ENCODE data around the gene GALNT10.

The GALNT10 gene

DNA sequence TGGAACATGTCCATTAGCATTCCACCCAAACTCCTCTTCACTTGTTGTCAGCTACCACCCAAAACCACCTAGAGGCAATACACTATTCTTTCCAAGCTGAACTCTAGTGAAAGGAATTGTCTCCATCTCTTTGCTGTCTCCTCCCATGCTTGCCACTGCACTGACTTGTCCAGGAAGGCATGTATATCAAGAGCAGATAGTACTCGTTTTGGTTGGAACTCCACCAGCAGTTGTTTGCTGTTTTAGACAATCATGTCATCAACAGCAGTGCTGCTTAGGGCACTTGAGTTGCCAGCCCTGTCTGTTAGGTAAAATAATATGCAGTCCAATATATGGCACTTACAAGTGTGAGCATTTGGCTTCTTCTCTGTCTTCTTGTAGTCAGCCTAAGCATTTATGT is 175.3 kb downstream of the GALNT10 start:
- Histone ChIP-seq H3K4me3 (replicated peaks; ENCODE audit: insufficient read depth, low read length) (no peak overlapping the region), H3K27ac (replicated peaks) (no peak overlapping the region), H3K27me3 (ENCODE audit: insufficient read depth, poor library complexity, severe bottlenecking) (no peaks in the 10 kb centered on the region)
- TF ChIP-seq, protein P1, sequence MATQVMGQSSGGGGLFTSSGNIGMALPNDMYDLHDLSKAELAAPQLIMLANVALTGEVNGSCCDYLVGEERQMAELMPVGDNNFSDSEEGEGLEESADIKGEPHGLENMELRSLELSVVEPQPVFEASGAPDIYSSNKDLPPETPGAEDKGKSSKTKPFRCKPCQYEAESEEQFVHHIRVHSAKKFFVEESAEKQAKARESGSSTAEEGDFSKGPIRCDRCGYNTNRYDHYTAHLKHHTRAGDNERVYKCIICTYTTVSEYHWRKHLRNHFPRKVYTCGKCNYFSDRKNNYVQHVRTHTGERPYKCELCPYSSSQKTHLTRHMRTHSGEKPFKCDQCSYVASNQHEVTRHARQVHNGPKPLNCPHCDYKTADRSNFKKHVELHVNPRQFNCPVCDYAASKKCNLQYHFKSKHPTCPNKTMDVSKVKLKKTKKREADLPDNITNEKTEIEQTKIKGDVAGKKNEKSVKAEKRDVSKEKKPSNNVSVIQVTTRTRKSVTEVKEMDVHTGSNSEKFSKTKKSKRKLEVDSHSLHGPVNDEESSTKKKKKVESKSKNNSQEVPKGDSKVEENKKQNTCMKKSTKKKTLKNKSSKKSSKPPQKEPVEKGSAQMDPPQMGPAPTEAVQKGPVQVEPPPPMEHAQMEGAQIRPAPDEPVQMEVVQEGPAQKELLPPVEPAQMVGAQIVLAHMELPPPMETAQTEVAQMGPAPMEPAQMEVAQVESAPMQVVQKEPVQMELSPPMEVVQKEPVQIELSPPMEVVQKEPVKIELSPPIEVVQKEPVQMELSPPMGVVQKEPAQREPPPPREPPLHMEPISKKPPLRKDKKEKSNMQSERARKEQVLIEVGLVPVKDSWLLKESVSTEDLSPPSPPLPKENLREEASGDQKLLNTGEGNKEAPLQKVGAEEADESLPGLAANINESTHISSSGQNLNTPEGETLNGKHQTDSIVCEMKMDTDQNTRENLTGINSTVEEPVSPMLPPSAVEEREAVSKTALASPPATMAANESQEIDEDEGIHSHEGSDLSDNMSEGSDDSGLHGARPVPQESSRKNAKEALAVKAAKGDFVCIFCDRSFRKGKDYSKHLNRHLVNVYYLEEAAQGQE (IDR thresholded peaks at IDR 0.05; ENCODE audit: insufficient replicate concordance, low read depth) = no peak
- TF ChIP-seq, protein P2, sequence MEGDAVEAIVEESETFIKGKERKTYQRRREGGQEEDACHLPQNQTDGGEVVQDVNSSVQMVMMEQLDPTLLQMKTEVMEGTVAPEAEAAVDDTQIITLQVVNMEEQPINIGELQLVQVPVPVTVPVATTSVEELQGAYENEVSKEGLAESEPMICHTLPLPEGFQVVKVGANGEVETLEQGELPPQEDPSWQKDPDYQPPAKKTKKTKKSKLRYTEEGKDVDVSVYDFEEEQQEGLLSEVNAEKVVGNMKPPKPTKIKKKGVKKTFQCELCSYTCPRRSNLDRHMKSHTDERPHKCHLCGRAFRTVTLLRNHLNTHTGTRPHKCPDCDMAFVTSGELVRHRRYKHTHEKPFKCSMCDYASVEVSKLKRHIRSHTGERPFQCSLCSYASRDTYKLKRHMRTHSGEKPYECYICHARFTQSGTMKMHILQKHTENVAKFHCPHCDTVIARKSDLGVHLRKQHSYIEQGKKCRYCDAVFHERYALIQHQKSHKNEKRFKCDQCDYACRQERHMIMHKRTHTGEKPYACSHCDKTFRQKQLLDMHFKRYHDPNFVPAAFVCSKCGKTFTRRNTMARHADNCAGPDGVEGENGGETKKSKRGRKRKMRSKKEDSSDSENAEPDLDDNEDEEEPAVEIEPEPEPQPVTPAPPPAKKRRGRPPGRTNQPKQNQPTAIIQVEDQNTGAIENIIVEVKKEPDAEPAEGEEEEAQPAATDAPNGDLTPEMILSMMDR (IDR thresholded peaks at IDR 0.05; ENCODE audit: insufficient read depth, low read length) = no peak
- TF ChIP-seq GABPA (IDR thresholded peaks at IDR 0.05; ENCODE audit: low read depth) (no peak), POLR2AphosphoS5 (IDR thresholded peaks at IDR 0.05; ENCODE audit: low read depth) (no peak), SPI1 (IDR thresholded peaks at IDR 0.05; ENCODE audit: borderline replicate concordance, low read depth) (no peak)
- no peak for DNase-seq (ENCODE audit: low read depth in 1 of 2, low spot score in 1 of 2)

DNA sequence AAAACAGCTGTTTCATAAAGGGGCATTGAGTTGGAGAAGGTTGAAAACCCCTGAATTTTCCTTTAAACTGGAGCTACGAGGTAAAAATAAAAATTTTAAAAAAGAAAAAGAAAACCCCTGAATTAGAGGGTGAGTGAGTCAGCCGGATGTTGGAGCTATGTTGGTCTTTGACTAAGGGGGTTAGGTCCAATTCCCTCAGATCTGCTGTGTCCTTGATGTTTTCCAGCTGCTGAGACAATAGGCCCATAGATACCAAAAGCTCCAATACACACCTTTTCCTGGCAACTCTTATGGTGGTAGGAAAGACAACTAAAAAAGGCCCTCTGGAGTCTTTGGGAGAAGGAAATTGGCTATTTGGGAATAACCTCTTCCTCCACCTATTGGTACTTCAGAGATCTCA is 175.8 kb downstream of the GALNT10 start:
- DNase-seq (ENCODE audit: low read depth in 1 of 2, low spot score in 1 of 2) = no peak
- H3K27me3 ChIP-seq (ENCODE audit: insufficient read depth, poor library complexity, severe bottlenecking) = no peaks in the 10 kb centered on the region
- no peak overlapping the region for H3K27ac ChIP-seq (replicated peaks)
- TF ChIP-seq, protein P1 (IDR thresholded peaks at IDR 0.05; ENCODE audit: insufficient replicate concordance, low read depth) = no peak
- TF ChIP-seq, protein P2 (IDR thresholded peaks at IDR 0.05; ENCODE audit: insufficient read depth, low read length) = no peak
- TF ChIP-seq SPI1 (IDR thresholded peaks at IDR 0.05; ENCODE audit: borderline replicate concordance, low read depth) = no peak
- no peak for TF ChIP-seq POLR2AphosphoS5 (IDR thresholded peaks at IDR 0.05; ENCODE audit: low read depth)
- no peak for TF ChIP-seq GABPA (IDR thresholded peaks at IDR 0.05; ENCODE audit: low read depth)
- H3K4me3 ChIP-seq (replicated peaks; ENCODE audit: insufficient read depth, low read length) = no peak overlapping the region

DNA sequence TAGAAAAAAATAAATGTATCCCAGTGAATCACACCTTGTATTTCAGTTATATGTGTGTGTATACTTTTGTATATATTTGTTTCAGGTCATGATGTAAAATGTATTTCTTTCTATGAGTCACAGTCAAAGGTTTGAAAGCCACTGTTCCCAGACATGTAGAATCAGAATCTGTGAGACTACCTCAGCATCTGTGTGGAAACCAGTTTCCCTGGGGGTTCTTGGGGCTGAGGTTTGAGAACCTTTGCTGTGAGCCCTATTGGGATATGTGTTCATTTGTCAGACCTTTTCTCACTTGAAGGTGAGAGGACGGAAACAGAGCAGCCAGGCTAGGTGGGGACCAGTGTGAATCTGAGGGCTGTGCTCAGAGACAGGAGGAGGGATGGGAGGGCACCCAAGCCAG is 176.6 kb downstream of the GALNT10 start:
- no peak overlapping the region for H3K27ac ChIP-seq (replicated peaks)
- DNase-seq (ENCODE audit: low read depth in 1 of 2, low spot score in 1 of 2) = no peak
- H3K27me3 ChIP-seq (ENCODE audit: insufficient read depth, poor library complexity, severe bottlenecking) = no peaks in the 10 kb centered on the region
- H3K4me3 ChIP-seq (replicated peaks; ENCODE audit: insufficient read depth, low read length) = no peak overlapping the region
- TF ChIP-seq SPI1 (IDR thresholded peaks at IDR 0.05; ENCODE audit: borderline replicate concordance, low read depth) = no peak
- no peak for TF ChIP-seq GABPA (IDR thresholded peaks at IDR 0.05; ENCODE audit: low read depth)
- TF ChIP-seq, protein P1 (IDR thresholded peaks at IDR 0.05; ENCODE audit: insufficient replicate concordance, low read depth) = no peak
- TF ChIP-seq, protein P2 (IDR thresholded peaks at IDR 0.05; ENCODE audit: insufficient read depth, low read length) = no peak
- no peak for TF ChIP-seq POLR2AphosphoS5 (IDR thresholded peaks at IDR 0.05; ENCODE audit: low read depth)

Measured in HL-60 (cell line).